Cardiac muscle cell (in vitro differentiated cells and primary cell): ENCODE data around the gene TTC23. TPM values are rescaled to one million over a fixed set of nuclear protein-coding genes. Genes with fewer than 3 reads are reported as not detected.
"Not testable (repeated sequence)": the region's sequence is repeated elsewhere in the genome, so short reads cannot be mapped to it uniquely, and the experiment has no call there.

ENCODE experiments used
- DNase-seq, 2 donors: peaks; one replicate each; pipeline versions ENCODE4 v3.0.0 to v3.0.0-alpha.2; 2010 to 2017; ENCODE audit warnings: low read depth in 1 of 2, low spot score in 1 of 2
- H3K27ac ChIP-seq: fragments of 200-600 bp; sonication (generic); 2 replicates; pipeline ENCODE4 v1.5.1; 2016
- H3K27me3 ChIP-seq: fragments of 200-600 bp; sonication (generic); 2 replicates; pipeline ENCODE4 v1.6.0; 2016; ENCODE audit warnings: control low read depth
- H3K36me3 ChIP-seq: fragments of 200-600 bp; sonication (generic); 2 replicates; pipeline ENCODE4 v1.5.1; 2016; ENCODE audit warnings: control low read depth
- H3K4me1 ChIP-seq: fragments of 200-600 bp; sonication (generic); 2 replicates; pipeline ENCODE4 v1.8.1; 2017; ENCODE audit warnings: low read depth, mild to moderate bottlenecking, mixed run types
- H3K4me3 ChIP-seq: fragments of 200-600 bp; sonication (generic); 2 replicates; pipeline ENCODE4 v1.5.1; 2016; ENCODE audit warnings: mild to moderate bottlenecking
- H3K9me3 ChIP-seq: fragments of 200-600 bp; sonication (generic); 2 replicates; pipeline ENCODE4 v1.5.1; 2017; ENCODE audit warnings: low read depth, mild to moderate bottlenecking, control low read depth
- CTCF ChIP-seq: IDR thresholded peaks from 2 replicates; pipeline ENCODE4 v1.5.1; 2012; ENCODE audit warnings: low read depth, mild to moderate bottlenecking, low read length
- polyA plus RNA-seq: library from polyadenylated mRNA; unstranded; fragments of >200 nt; fragmentation: Nextera tagmentation; extraction: Ambion mirVana; gene quantifications from 2 replicates; pipeline ENCODE4 v1.2.1, GENCODE V29; 2016
- total RNA-seq: library from RNA; depleted of rRNA; stranded (reverse); fragments of >200 nt; gene quantifications from 2 replicates; pipeline ENCODE4 v1.2.3, GENCODE V29; 2016

Gene TTC23
- total and polyA plus RNA-seq, 2 experiments from 2014 or later = 15.0 to 38.2 TPM

- Histone ChIP-seq H3K36me3 (no peaks in the 10 kb centered on the region), H3K4me1 (peaks cover 5% of the 10 kb centered on the region), H3K9me3 (no peaks in the 10 kb centered on the region), H3K27me3 (no peaks in the 10 kb centered on the region), H3K27ac (no peak overlapping the region), H3K4me3 (no peak overlapping the region)
- no peak for DNase-seq
- no peak for TF ChIP-seq CTCF
These were observed 134.7 kb downstream of the TTC23 start for GRCh38 chr15:99114511-99115299.

- no peak for TF ChIP-seq CTCF
- Histone ChIP-seq H3K9me3 (no peaks in the 10 kb centered on the region), H3K4me3 (no peak overlapping the region), H3K36me3 (no peaks in the 10 kb centered on the region), H3K4me1 (peaks cover 9% of the 10 kb centered on the region), H3K27me3 (no peaks in the 10 kb centered on the region), H3K27ac (no peak overlapping the region)
- DNase-seq = no peak
These were observed 135.7 kb downstream of the TTC23 start for GRCh38 chr15:99113547-99114271.

GRCh38 chr15:99111641-99112040 lies 137.7 kb downstream of the TTC23 start:
- DNase-seq, H3K4me1 ChIP-seq, H3K27ac ChIP-seq, H3K36me3 ChIP-seq, H3K9me3 ChIP-seq, H3K4me3 ChIP-seq: not testable (repeated sequence)
- H3K27me3 ChIP-seq = peaks cover 14% of the 10 kb centered on the region

GRCh38 chr15:99110581-99111320 lies 138.6 kb downstream of the TTC23 start:
- no peaks in the 10 kb centered on the region for H3K9me3 ChIP-seq
- H3K4me1 ChIP-seq = peaks cover 9% of the 10 kb centered on the region
- H3K36me3 ChIP-seq = no peaks in the 10 kb centered on the region
- no peak overlapping the region for H3K4me3 ChIP-seq
- H3K27me3 ChIP-seq = peaks cover 23% of the 10 kb centered on the region
- H3K27ac ChIP-seq = no peak overlapping the region
- no peak for TF ChIP-seq CTCF
- peak in 1 of 2 donors; percentile 24 for DNase-seq

GRCh38 chr15:99110093-99110492 lies 139.3 kb downstream of the TTC23 start:
- TF ChIP-seq CTCF = no peak
- no peak overlapping the region for H3K4me3 ChIP-seq
- H3K27ac ChIP-seq = peak overlapping the region; percentile 47
- peaks cover 26% of the 10 kb centered on the region for H3K27me3 ChIP-seq
- H3K36me3 ChIP-seq = no peaks in the 10 kb centered on the region
- peaks cover 9% of the 10 kb centered on the region for H3K4me1 ChIP-seq
- H3K9me3 ChIP-seq = no peaks in the 10 kb centered on the region
- DNase-seq = no peak
